Measurements from ENCODE around the gene CCND1. TPM values are rescaled to one million over a fixed set of nuclear protein-coding genes. Genes with fewer than 3 reads are reported as not detected.

Gene CCND1
- total RNA-seq, 1 experiment from 2014 or later: 372 TPM

GRCh38 chr11:69635195-69635594 is 5.8 kb upstream of the CCND1 start:
- H3K27me3 Mint-ChIP-seq (ENCODE audit: low read depth): peaks cover 34% of the 10 kb centered on the region
- H3K9me3 ChIP-seq (ENCODE audit: control insufficient read depth, low read depth, low read length): no peaks in the 10 kb centered on the region

More at GRCh38 chr11:69635195-69635594, 5.8 kb upstream of the CCND1 start:
- Histone ChIP-seq H3K4me2 (ENCODE audit: insufficient read depth, insufficient read length, low read length) (no peak overlapping the region), H3K4me1 (ENCODE audit: insufficient read depth, low read length) (no peaks in the 10 kb centered on the region), H2AK5ac (ENCODE audit: insufficient read length, low read length) (no peak overlapping the region), H2BK20ac (ENCODE audit: low read depth, low read length, poor library complexity, severe bottlenecking) (no peak overlapping the region), H4K5ac (ENCODE audit: insufficient read length, low read depth, low read length) (no peak overlapping the region), H2AFZ (ENCODE audit: low read length) (no peak overlapping the region), H3K18ac (ENCODE audit: insufficient read length, low read depth, low read length) (no peak overlapping the region), H3K56ac (ENCODE audit: insufficient read length, low read depth, low read length) (no peak overlapping the region), H2BK15ac (ENCODE audit: low read depth, low read length) (no peak overlapping the region), H2BK12ac (ENCODE audit: insufficient read length, low read depth, low read length) (no peak overlapping the region), H3K27me3 (ENCODE audit: insufficient read depth, low read length) (peaks cover 3% of the 10 kb centered on the region; the same call in 1 of the 2 replicates), H3K4ac (ENCODE audit: low read depth, low read length) (no peak overlapping the region), H2BK5ac (ENCODE audit: insufficient read length, low read length) (no peak overlapping the region), H3K14ac (ENCODE audit: insufficient read depth, low read length) (no peak overlapping the region), H3K23ac (ENCODE audit: insufficient read length, low read depth, low read length) (no peak overlapping the region), H2BK120ac (ENCODE audit: low read depth, low read length, poor library complexity, severe bottlenecking) (no peak overlapping the region), H3K23me2 (ENCODE audit: insufficient read length, low read depth, low read length, poor library complexity, severe bottlenecking) (peaks cover 16% of the 10 kb centered on the region), H4K20me1 (ENCODE audit: control insufficient read depth, insufficient read depth, insufficient read length) (no peaks in the 10 kb centered on the region), H4K8ac (replicated peaks; ENCODE audit: insufficient read length, low read depth, low read length) (no peak overlapping the region), H3T11ph (ENCODE audit: low read length) (no peak overlapping the region), H3K27ac (ENCODE audit: insufficient read length, low read depth, low read length) (no peak overlapping the region), H3K79me1 (ENCODE audit: insufficient read depth, low read depth, low read length, poor library complexity, severe bottlenecking) (no peaks in the 10 kb centered on the region), H3K79me2 (ENCODE audit: insufficient read depth, low read length) (no peaks in the 10 kb centered on the region), H3K9ac (ENCODE audit: extremely low read depth, insufficient read length, low read length) (no peak overlapping the region), H4K91ac (ENCODE audit: insufficient read length, low read depth, low read length) (no peak overlapping the region)
- TF ChIP-seq CTCF (conservative IDR thresholded peaks at IDR 0.05): no peak
- H3K27ac Mint-ChIP-seq: no peak overlapping the region
- H3K36me3 Mint-ChIP-seq (ENCODE audit: insufficient read depth in 1 of 3, low read depth in 3 of 3): no peaks in the 10 kb centered on the region; a peak in 1 of 7 replicates
- peaks cover 0 to 4% of the 10 kb centered on the region in 2 experiments; a peak in 2 of 5 replicates for H3K9me3 Mint-ChIP-seq
- WGBS (ENCODE audit: extremely low coverage, insufficient read length, low lambda C conversion rate): no CpG with 5 or more reads among the region's 6 CpGs
- no peak for DNase-seq
- no peak overlapping the region for H3K4me3 Mint-ChIP-seq
- peaks cover 23 to 28% of the 10 kb centered on the region in 2 experiments for H3K4me1 Mint-ChIP-seq
